Measurements from ENCODE around the gene CTSC.

CTSC gene

DNA sequence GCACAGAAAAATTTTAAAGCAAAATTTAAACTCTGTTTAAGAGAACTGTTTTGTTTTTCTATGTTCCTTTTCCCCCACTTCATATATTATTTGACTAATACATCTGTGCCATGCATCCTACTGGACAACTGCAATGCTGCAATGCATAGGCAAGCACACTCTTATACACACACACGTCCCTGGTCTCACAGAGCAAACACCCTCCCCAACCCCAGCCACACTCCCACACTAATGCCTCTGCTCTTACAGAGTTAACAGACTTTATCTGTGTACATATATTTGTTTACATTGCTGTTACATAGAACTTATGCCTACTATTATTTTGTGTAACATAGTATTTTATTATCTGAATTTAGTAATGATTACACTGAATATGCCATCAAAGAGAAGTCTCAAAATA is 25.5 kb upstream of the CTSC start:
- H3K79me2 ChIP-seq (ENCODE audit: insufficient read depth, low read depth), result no peaks in the 10 kb centered on the region
- no peak overlapping the region for H3K4me3 ChIP-seq (IDR thresholded peaks at IDR 0.05; ENCODE audit: insufficient read depth, low read depth, low read length)
- peaks cover 16% of the 10 kb centered on the region for H3K4me1 ChIP-seq (ENCODE audit: low read depth, poor library complexity, severe bottlenecking)
- H3K4me2 ChIP-seq, result no peak overlapping the region
- TF ChIP-seq, protein P1, sequence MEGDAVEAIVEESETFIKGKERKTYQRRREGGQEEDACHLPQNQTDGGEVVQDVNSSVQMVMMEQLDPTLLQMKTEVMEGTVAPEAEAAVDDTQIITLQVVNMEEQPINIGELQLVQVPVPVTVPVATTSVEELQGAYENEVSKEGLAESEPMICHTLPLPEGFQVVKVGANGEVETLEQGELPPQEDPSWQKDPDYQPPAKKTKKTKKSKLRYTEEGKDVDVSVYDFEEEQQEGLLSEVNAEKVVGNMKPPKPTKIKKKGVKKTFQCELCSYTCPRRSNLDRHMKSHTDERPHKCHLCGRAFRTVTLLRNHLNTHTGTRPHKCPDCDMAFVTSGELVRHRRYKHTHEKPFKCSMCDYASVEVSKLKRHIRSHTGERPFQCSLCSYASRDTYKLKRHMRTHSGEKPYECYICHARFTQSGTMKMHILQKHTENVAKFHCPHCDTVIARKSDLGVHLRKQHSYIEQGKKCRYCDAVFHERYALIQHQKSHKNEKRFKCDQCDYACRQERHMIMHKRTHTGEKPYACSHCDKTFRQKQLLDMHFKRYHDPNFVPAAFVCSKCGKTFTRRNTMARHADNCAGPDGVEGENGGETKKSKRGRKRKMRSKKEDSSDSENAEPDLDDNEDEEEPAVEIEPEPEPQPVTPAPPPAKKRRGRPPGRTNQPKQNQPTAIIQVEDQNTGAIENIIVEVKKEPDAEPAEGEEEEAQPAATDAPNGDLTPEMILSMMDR (conservative IDR thresholded peaks at IDR 0.05; ENCODE audit: low read depth, low read length), result no peak
- H2AFZ ChIP-seq (ENCODE audit: low read depth), result no peak overlapping the region
- H3K27me3 ChIP-seq (ENCODE audit: insufficient read depth, low read depth), result no peaks in the 10 kb centered on the region
- no peaks in the 10 kb centered on the region for H3K36me3 ChIP-seq (ENCODE audit: insufficient read depth)
- no peak overlapping the region for H3K27ac ChIP-seq
- H3K9ac ChIP-seq, result no peak overlapping the region
- H4K20me1 ChIP-seq (ENCODE audit: insufficient read depth), result no peaks in the 10 kb centered on the region

DNA sequence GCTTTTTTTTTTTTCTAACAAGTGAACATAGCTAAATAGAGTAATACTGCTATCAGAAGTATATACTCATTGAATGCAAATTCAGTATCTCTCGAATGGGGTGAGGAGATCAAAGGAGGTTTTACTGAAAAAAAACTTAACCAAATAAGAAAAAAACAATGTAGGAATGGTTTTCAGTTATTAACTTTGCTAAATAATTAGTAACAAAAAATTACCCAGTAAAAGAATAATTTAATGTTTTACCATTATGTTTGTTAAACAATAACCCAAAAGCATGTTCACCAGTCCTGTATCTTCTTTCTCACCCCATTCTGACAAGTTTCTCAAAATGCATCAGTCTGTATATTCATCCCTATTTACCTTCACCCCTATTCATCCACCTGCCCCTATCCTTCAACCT is 22.6 kb upstream of the CTSC start:
- Histone ChIP-seq H3K4me1 (ENCODE audit: low read depth, poor library complexity, severe bottlenecking) (peaks cover 44% of the 10 kb centered on the region), H3K9ac (no peak overlapping the region), H3K79me2 (ENCODE audit: insufficient read depth, low read depth) (no peaks in the 10 kb centered on the region), H3K4me3 (IDR thresholded peaks at IDR 0.05; ENCODE audit: insufficient read depth, low read depth, low read length) (no peak overlapping the region), H3K36me3 (ENCODE audit: insufficient read depth) (no peaks in the 10 kb centered on the region), H3K27ac (no peak overlapping the region), H3K27me3 (ENCODE audit: insufficient read depth, low read depth) (no peaks in the 10 kb centered on the region), H4K20me1 (ENCODE audit: insufficient read depth) (no peaks in the 10 kb centered on the region), H3K4me2 (no peak overlapping the region), H2AFZ (ENCODE audit: low read depth) (no peak overlapping the region)
- TF ChIP-seq, protein P1 (conservative IDR thresholded peaks at IDR 0.05; ENCODE audit: low read depth, low read length), result no peak

DNA sequence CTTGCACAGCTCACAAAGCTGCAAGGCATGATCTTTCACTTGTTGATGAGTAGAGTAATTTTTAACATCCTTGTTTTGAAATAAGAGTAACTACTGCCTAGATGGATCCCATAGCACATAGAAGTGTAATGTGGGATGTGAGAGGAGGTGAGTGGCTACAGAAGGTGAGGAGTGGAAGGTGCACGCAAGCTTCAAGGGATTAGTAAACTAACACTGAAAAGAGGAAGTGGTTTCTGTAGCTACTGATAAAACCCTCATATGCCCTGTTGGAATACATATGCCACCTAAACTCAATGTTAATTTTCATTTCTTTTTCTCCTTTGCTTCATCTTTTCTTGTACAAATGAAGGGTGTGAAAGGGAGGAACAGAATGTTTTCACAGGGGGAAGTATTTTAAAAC is 22.0 kb upstream of the CTSC start:
- Histone ChIP-seq H3K9ac (no peak overlapping the region), H3K27ac (no peak overlapping the region), H3K4me3 (IDR thresholded peaks at IDR 0.05; ENCODE audit: insufficient read depth, low read depth, low read length) (no peak overlapping the region), H2AFZ (ENCODE audit: low read depth) (no peak overlapping the region), H3K79me2 (ENCODE audit: insufficient read depth, low read depth) (no peaks in the 10 kb centered on the region), H3K36me3 (ENCODE audit: insufficient read depth) (no peaks in the 10 kb centered on the region), H3K27me3 (ENCODE audit: insufficient read depth, low read depth) (no peaks in the 10 kb centered on the region), H3K4me1 (ENCODE audit: low read depth, poor library complexity, severe bottlenecking) (peaks cover 50% of the 10 kb centered on the region), H3K4me2 (no peak overlapping the region), H4K20me1 (ENCODE audit: insufficient read depth) (no peaks in the 10 kb centered on the region)
- TF ChIP-seq, protein P1 (conservative IDR thresholded peaks at IDR 0.05; ENCODE audit: low read depth, low read length), result no peak

DNA sequence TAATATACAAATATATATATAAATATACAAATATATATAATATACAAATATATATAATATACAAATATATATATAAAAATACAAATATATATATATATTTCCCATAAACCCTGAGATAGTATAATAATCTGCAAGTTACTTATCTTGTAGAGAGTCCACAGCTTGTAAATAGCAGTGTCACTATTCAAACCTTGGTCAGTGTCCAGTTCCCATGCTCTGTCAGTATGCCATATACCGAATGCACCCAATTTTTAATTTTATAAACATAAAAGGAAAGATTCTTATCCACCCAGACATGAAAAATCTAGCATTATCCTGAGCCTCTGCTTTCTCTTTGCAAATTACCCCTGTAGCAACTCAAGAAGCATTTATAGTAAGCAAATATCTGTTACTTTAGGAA is 21.6 kb upstream of the CTSC start:
- H3K4me2 ChIP-seq, result no peak overlapping the region
- no peak overlapping the region for H2AFZ ChIP-seq (ENCODE audit: low read depth)
- no peak overlapping the region for H3K27ac ChIP-seq
- H3K79me2 ChIP-seq (ENCODE audit: insufficient read depth, low read depth), result no peaks in the 10 kb centered on the region
- TF ChIP-seq, protein P1 (conservative IDR thresholded peaks at IDR 0.05; ENCODE audit: low read depth, low read length), result no peak
- H3K36me3 ChIP-seq (ENCODE audit: insufficient read depth), result no peaks in the 10 kb centered on the region
- no peaks in the 10 kb centered on the region for H3K27me3 ChIP-seq (ENCODE audit: insufficient read depth, low read depth)
- H3K9ac ChIP-seq, result no peak overlapping the region
- peaks cover 54% of the 10 kb centered on the region for H3K4me1 ChIP-seq (ENCODE audit: low read depth, poor library complexity, severe bottlenecking)
- no peaks in the 10 kb centered on the region for H4K20me1 ChIP-seq (ENCODE audit: insufficient read depth)
- no peak overlapping the region for H3K4me3 ChIP-seq (IDR thresholded peaks at IDR 0.05; ENCODE audit: insufficient read depth, low read depth, low read length)
